CD4-positive, alpha-beta T cell (primary cell): ENCODE results near the gene ASPHD1. TPM values are rescaled to one million over a fixed set of nuclear protein-coding genes. Genes with fewer than 3 reads are reported as not detected.

Source experiments
- ATAC-seq: fragments of 200-7000 bp; cut with Tn5 transposase; one replicate; pipeline ENCODE4 v1.10.0; 2022; ENCODE audit warnings: mild to moderate bottlenecking; ENCODE audit not compliant: poor library complexity
- CTCF ChIA-PET: fragments of 350-600 bp; sonication (Branson Sonifier 250); formaldehyde crosslinking; loops from one replicate; lab custom pipeline; 2021; ENCODE audit warnings: antibody characterized with exemption, inconsistent platforms; lab: Charles Lee
- POLR2A ChIA-PET: fragments of 350-600 bp; sonication (Branson Sonifier 250); formaldehyde crosslinking; loops from one replicate; lab custom pipeline; 2021; ENCODE audit warnings: antibody characterized with exemption, inconsistent platforms; lab: Charles Lee
- DNase-seq, 14 experiments: peaks; one replicate each; pipeline ENCODE4 v3.0.0-alpha.2; 2013 to 2020; ENCODE audit warnings: mixed read lengths in 2 of 14
- H3K27ac ChIP-seq, 2 donors: one replicate each; pipeline versions ENCODE4 v1.5.1 to v1.7.0; 2013; ENCODE audit warnings: low read length in 2 of 2, low read depth in 1 of 2, mild to moderate bottlenecking in 1 of 2
- H3K27me3 ChIP-seq, 2 experiments: 1 replicate in 1 of 2; 2 replicates in 1 of 2; pipeline versions ENCODE4 v1.6.1 to v1.7.0; 2013; ENCODE audit warnings: low read length in 2 of 2, control low read depth in 1 of 2, mild to moderate bottlenecking in 1 of 2, moderate library complexity in 1 of 2; ENCODE audit not compliant: insufficient read depth in 2 of 2, control insufficient read depth in 1 of 2
- H3K36me3 ChIP-seq: one replicate; pipeline ENCODE4 v1.6.1; 2013; ENCODE audit warnings: low read length, control low read depth; ENCODE audit not compliant: insufficient read depth
- H3K4me1 ChIP-seq: one replicate; pipeline ENCODE4 v1.6.1; 2013; ENCODE audit warnings: low read length, control low read depth; ENCODE audit not compliant: insufficient read depth
- H3K4me3 ChIP-seq: one replicate; pipeline ENCODE4 v1.5.1; 2013; ENCODE audit warnings: mild to moderate bottlenecking, low read length, moderate library complexity
- H3K9me3 ChIP-seq, 2 experiments: 1 replicate in 1 of 2; 2 replicates in 1 of 2; pipeline versions ENCODE4 v1.6.1 to v1.7.0; 2013; ENCODE audit warnings: low read length in 2 of 2, mild to moderate bottlenecking in 2 of 2, control low read depth in 1 of 2, moderate library complexity in 1 of 2; ENCODE audit not compliant: control insufficient read depth in 1 of 2, insufficient read depth in 1 of 2
- H3K27ac Mint-ChIP-seq: one replicate; pipeline ENCODE4 v1.8.0; 2020; ENCODE audit warnings: mixed read lengths
- H3K27me3 Mint-ChIP-seq: one replicate; pipeline ENCODE4 v1.8.0; 2021; ENCODE audit warnings: mixed read lengths
- H3K36me3 Mint-ChIP-seq: one replicate; pipeline ENCODE4 v1.8.0; 2021; ENCODE audit warnings: low read depth, mixed read lengths
- H3K4me1 Mint-ChIP-seq: one replicate; pipeline ENCODE4 v1.8.0; 2021; ENCODE audit warnings: low read depth, mixed read lengths
- H3K4me3 Mint-ChIP-seq: one replicate; pipeline ENCODE4 v1.8.0; 2020; ENCODE audit warnings: mild to moderate bottlenecking, mixed read lengths
- H3K9me3 Mint-ChIP-seq: one replicate; pipeline ENCODE4 v1.8.0; 2020; ENCODE audit warnings: mixed read lengths
- CTCF ChIP-seq: fragments of 200-600 bp; IDR thresholded peaks from one replicate; pipeline ENCODE4 v1.8.0; 2022; ENCODE audit warnings: antibody characterized with exemption, mild to moderate bottlenecking
- intact Hi-C, 2 experiments: fragments of 100-400 bp; cut with DNase I in 1 of 2; cut with micrococcal nuclease in 1 of 2; formaldehyde crosslinking; loops; one replicate each; pipeline versions ENCODE4 v1.15.1 to v1.9.0; 2023 to 2025; cut with DNase I, micrococcal nuclease
- total RNA-seq, 174 experiments: library from RNA in 2 of 174; stranded (reverse) in 2 of 174; gene quantifications; one replicate each; pipeline ENCODE4 v1.2.3 and lab custom pipeline; 2021 to 2026

ASPHD1 gene
- total RNA-seq, 2 experiments from 2014 or later, result not detected

GRCh38 chr16:29891525-29892457 lies 8.5 kb upstream of the ASPHD1 start:
- ChIA-PET CTCF (no interaction called here), POLR2A (no interaction called here)
- ATAC-seq (no peak), DNase-seq (no peak)
- intact Hi-C loops, result no loop called here
- Histone ChIP-seq H3K9me3 (no peaks in the 10 kb centered on the region), H3K27ac (no peak overlapping the region), H3K36me3 (no peaks in the 10 kb centered on the region), H3K4me1 (no peaks in the 10 kb centered on the region), H3K4me3 (no peak overlapping the region), H3K27me3 (peaks cover 0 to under 1% of the 10 kb centered on the region in 2 experiments)
- no peak for TF ChIP-seq CTCF
- H3K9me3 Mint-ChIP-seq, result no peaks in the 10 kb centered on the region
- no peak overlapping the region for H3K4me3 Mint-ChIP-seq
- H3K36me3 Mint-ChIP-seq, result no peaks in the 10 kb centered on the region
- no peak overlapping the region for H3K27ac Mint-ChIP-seq
- H3K27me3 Mint-ChIP-seq, result peaks cover 13% of the 10 kb centered on the region
- H3K4me1 Mint-ChIP-seq, result no peaks in the 10 kb centered on the region

GRCh38 chr16:29892458-29892813 lies 7.9 kb upstream of the ASPHD1 start:
- no peak overlapping the region for H3K4me3 ChIP-seq
- no peak overlapping the region for H3K4me3 Mint-ChIP-seq
- intact Hi-C loops, result no loop called here
- ChIA-PET POLR2A (no interaction called here), CTCF (no interaction called here)
- H3K9me3 ChIP-seq, result no peaks in the 10 kb centered on the region
- no peak for TF ChIP-seq CTCF
- no peaks in the 10 kb centered on the region for H3K4me1 Mint-ChIP-seq
- H3K27ac ChIP-seq, result no peak overlapping the region
- H3K36me3 ChIP-seq, result no peaks in the 10 kb centered on the region
- H3K27ac Mint-ChIP-seq, result no peak overlapping the region
- no peaks in the 10 kb centered on the region for H3K4me1 ChIP-seq
- H3K27me3 ChIP-seq, result peaks cover 6 to 7% of the 10 kb centered on the region in 2 experiments
- ATAC-seq (no peak), DNase-seq (no peak)
- no peaks in the 10 kb centered on the region for H3K9me3 Mint-ChIP-seq
- peaks cover 17% of the 10 kb centered on the region for H3K27me3 Mint-ChIP-seq
- H3K36me3 Mint-ChIP-seq, result no peaks in the 10 kb centered on the region

- ATAC-seq, result no peak
- no peaks in the 10 kb centered on the region for H3K36me3 Mint-ChIP-seq
- peaks cover under 1% of the 10 kb centered on the region for H3K4me1 ChIP-seq
- peaks cover 0 to 10% of the 10 kb centered on the region in 2 experiments for H3K9me3 ChIP-seq
- no peak overlapping the region for H3K4me3 Mint-ChIP-seq
- no peaks in the 10 kb centered on the region for H3K36me3 ChIP-seq
- H3K27ac Mint-ChIP-seq, result no peak overlapping the region
- H3K27ac ChIP-seq, result no peak overlapping the region
- peaks cover 28% of the 10 kb centered on the region for H3K27me3 Mint-ChIP-seq
- intact Hi-C loops, result no loop called here
- no peak for DNase-seq
- peaks cover 17 to 18% of the 10 kb centered on the region in 2 experiments for H3K27me3 ChIP-seq
- ChIA-PET POLR2A (no interaction called here), CTCF (no interaction called here)
- H3K9me3 Mint-ChIP-seq, result no peaks in the 10 kb centered on the region
- H3K4me3 ChIP-seq, result no peak overlapping the region
- no peak for TF ChIP-seq CTCF
- H3K4me1 Mint-ChIP-seq, result no peaks in the 10 kb centered on the region
Observed at GRCh38 chr16:29893553-29893952, 6.7 kb upstream of the ASPHD1 start.
